Common myeloid progenitor, CD34-positive (primary cell): ENCODE data around the gene SULT1B1.
A peak's percentile ranks its signal among the peaks of the same experiment; 100 is the strongest.

Source experiments
- CTCF ChIA-PET: fragments of 350-600 bp; sonication (Branson Sonifier 250); formaldehyde crosslinking; loops from one replicate; lab custom pipeline; 2021; ENCODE audit warnings: antibody characterized with exemption; lab: Charles Lee
- POLR2A ChIA-PET: fragments of 350-600 bp; sonication (Branson Sonifier 250); formaldehyde crosslinking; loops from one replicate; lab custom pipeline; 2021; ENCODE audit warnings: antibody characterized with exemption; lab: Charles Lee
- DNase-seq, 3 donors: peaks; one replicate each; pipeline versions ENCODE4 v3.0.0 to v3.0.0-alpha.2; 2013
- H3K27ac ChIP-seq, 2 experiments: 1 replicate in 1 of 2; 2 replicates in 1 of 2; pipeline ENCODE4 v1.7.0; 2013; ENCODE audit warnings: inconsistent platforms in 2 of 2, low read length in 2 of 2, mild to moderate bottlenecking in 2 of 2, low read depth in 1 of 2, moderate library complexity in 1 of 2; ENCODE audit not compliant: severe bottlenecking in 2 of 2, insufficient read depth in 1 of 2, poor library complexity in 1 of 2
- H3K27me3 ChIP-seq, 5 experiments: replicated peaks in 2 of 5; 1 replicate in 3 of 5; 2 replicates in 2 of 5; pipeline versions ENCODE4 v1.6.1 to v1.7.0; 2013; ENCODE audit warnings: low read length in 4 of 5, mild to moderate bottlenecking in 2 of 5, moderate library complexity in 2 of 5, inconsistent platforms in 1 of 5; ENCODE audit not compliant: insufficient read depth in 5 of 5, control insufficient read depth in 4 of 5
- H3K36me3 ChIP-seq, 4 experiments: 1 replicate in 2 of 4; 2 replicates in 2 of 4; pipeline versions ENCODE4 v1.6.1 to v1.7.0; 2013; ENCODE audit warnings: low read length in 3 of 4, control low read depth in 1 of 4, mild to moderate bottlenecking in 1 of 4; ENCODE audit not compliant: control insufficient read depth in 4 of 4, insufficient read depth in 4 of 4
- H3K4me1 ChIP-seq, 4 experiments: 1 replicate in 3 of 4; 2 replicates in 1 of 4; pipeline versions ENCODE4 v1.6.1 to v1.7.1; 2013; ENCODE audit warnings: low read length in 3 of 4, mild to moderate bottlenecking in 3 of 4, control low read depth in 1 of 4, inconsistent platforms in 1 of 4, moderate library complexity in 1 of 4; ENCODE audit not compliant: control insufficient read depth in 4 of 4, insufficient read depth in 4 of 4; ENCODE audit errors: control extremely low read depth in 1 of 4
- H3K4me3 ChIP-seq, 7 experiments: 1 replicate in 4 of 7; 2 replicates in 3 of 7; pipeline versions ENCODE4 v1.5.1 to v1.7.0; 2013; ENCODE audit warnings: mild to moderate bottlenecking in 7 of 7, low read length in 6 of 7, moderate library complexity in 6 of 7, inconsistent platforms in 2 of 7, low read depth in 2 of 7, control low read depth in 1 of 7; ENCODE audit not compliant: insufficient read depth in 4 of 7, control insufficient read depth in 1 of 7; ENCODE audit errors: extremely low read depth in 1 of 7
- H3K9me3 ChIP-seq, 5 experiments: 1 replicate in 4 of 5; 2 replicates in 1 of 5; pipeline versions ENCODE4 v1.6.1 to v1.7.1; 2013; ENCODE audit warnings: low read length in 4 of 5, mild to moderate bottlenecking in 2 of 5, inconsistent platforms in 1 of 5, low read depth in 1 of 5, moderate library complexity in 1 of 5; ENCODE audit not compliant: control insufficient read depth in 4 of 5, insufficient read depth in 2 of 5; ENCODE audit errors: control extremely low read depth in 1 of 5
- WGBS: methylation state at CpG from one replicate; pipeline ENCODE4 v1.1.5; 2013; ENCODE audit not compliant: insufficient coverage; 5-methylcytosine and 5-hydroxymethylcytosine counted together

Gene SULT1B1

DNA sequence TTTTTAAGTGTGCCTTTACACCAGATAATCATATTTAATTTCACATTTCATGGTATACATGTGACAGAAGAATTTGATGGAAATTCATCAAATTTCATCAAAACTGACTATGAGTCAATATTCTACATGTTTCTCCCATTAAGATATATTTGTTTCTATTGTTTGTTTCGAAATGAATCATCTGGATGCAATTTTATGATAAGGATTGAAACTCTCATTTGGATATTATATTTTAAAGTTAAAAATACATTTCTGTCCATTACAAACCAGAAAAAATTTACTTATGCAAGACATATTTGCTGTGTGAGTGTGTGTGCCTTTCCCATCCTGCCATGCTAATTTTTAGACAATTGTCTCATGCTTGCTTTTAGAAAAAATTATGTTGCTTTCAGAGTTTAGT is 52.2 kb downstream of the SULT1B1 start:
- Histone ChIP-seq H3K27me3 (no peaks in the 10 kb centered on the region), H3K9me3 (peaks cover 0 to 2% (median 0%) of the 10 kb centered on the region in 5 experiments), H3K27ac (no peak overlapping the region), H3K4me3 (no peak overlapping the region), H3K36me3 (no peaks in the 10 kb centered on the region), H3K4me1 (peaks cover 0 to under 1% (median 0%) of the 10 kb centered on the region in 4 experiments)
- DNase-seq: no peak
- ChIA-PET CTCF (interaction anchor here (1.0 kb wide), 1 partner anchor 14 kb away, joined by 3 read pairs; no protein-coding TSS in a partner anchor), POLR2A (no interaction called here)
- no CpG with 5 or more reads among the region's 1 CpG for WGBS

DNA sequence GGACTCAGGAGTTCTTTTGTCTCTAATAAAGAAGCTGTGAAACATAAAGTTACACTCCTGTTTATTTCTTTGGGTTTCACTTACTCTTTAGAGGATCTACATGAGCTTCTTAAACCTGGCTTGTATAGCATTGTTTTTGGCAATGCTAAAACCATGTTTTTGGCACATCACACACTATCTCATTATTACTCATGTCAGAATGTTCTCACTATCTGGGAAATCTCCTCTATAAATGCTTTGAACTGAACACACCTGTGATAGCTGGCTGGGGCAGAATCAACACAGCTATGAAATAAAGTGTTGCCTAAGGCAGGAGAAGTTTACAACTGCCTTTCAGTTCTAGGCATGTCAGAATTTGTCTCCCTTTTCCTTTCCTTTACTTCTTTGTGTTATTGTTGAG is 52.6 kb downstream of the SULT1B1 start:
- no peak overlapping the region for H3K27ac ChIP-seq
- H3K36me3 ChIP-seq: no peaks in the 10 kb centered on the region
- peaks cover 0 to 2% (median 0%) of the 10 kb centered on the region in 5 experiments for H3K9me3 ChIP-seq
- no peak overlapping the region for H3K4me3 ChIP-seq
- ChIA-PET POLR2A (no interaction called here), CTCF (interaction anchor here (0.8 to 1.0 kb wide), 2 partner anchors 13 to 14 kb away, joined by 3 read pairs; no protein-coding TSS in a partner anchor)
- no peaks in the 10 kb centered on the region for H3K4me1 ChIP-seq
- no peak for DNase-seq
- no peaks in the 10 kb centered on the region for H3K27me3 ChIP-seq

DNA sequence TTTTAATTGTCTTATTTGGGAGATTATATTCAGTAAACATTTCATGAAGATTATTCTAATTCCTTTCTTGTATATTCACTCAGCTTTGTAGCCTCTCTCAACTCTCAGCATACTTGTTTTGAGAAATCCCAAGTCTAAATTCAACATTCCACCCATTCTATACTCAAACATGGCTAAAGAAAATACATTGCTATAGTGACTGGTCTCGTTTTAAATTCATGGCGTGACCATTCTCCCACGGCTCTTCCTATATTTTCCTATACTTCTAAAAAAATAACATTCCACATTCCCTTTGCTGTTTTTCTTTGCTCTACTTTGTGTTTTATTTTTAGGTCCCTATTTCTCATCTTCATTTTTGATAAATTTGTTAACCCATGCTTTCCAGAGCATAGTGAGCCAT is 58.2 kb downstream of the SULT1B1 start:
- no peaks in the 10 kb centered on the region for H3K27me3 ChIP-seq
- H3K36me3 ChIP-seq: no peaks in the 10 kb centered on the region
- H3K27ac ChIP-seq: no peak overlapping the region
- CTCF ChIA-PET: interaction anchor here (1.1 kb wide), 1 partner anchor 20 kb away, joined by 3 read pairs; no protein-coding TSS in a partner anchor
- peaks cover 0 to 2% (median 0%) of the 10 kb centered on the region in 5 experiments for H3K9me3 ChIP-seq
- no peaks in the 10 kb centered on the region for H3K4me1 ChIP-seq
- no peak for DNase-seq
- POLR2A ChIA-PET: interaction anchor here (0.7 kb wide), 1 partner anchor 122 kb away, joined by 6 read pairs; no protein-coding TSS in a partner anchor
- 100% methylated on average over 3 of the region's 3 CpGs for WGBS
- no peak overlapping the region for H3K4me3 ChIP-seq

- Histone ChIP-seq H3K4me3 (no peak overlapping the region), H3K9me3 (peaks cover 0 to 2% (median 0%) of the 10 kb centered on the region in 5 experiments), H3K27me3 (no peaks in the 10 kb centered on the region), H3K27ac (no peak overlapping the region), H3K4me1 (no peaks in the 10 kb centered on the region), H3K36me3 (no peaks in the 10 kb centered on the region)
- ChIA-PET CTCF (interaction anchor here (1.1 to 1.6 kb wide), 2 partner anchors 20 to 179 kb away, joined by 3 to 10 read pairs; no protein-coding TSS in a partner anchor), POLR2A (no interaction called here)
- DNase-seq: no peak
- 100% methylated on average over 1 of the region's 4 CpGs for WGBS
Measured at GRCh38 chr4:69701696-69702095, 58.7 kb downstream of the SULT1B1 start.

DNA sequence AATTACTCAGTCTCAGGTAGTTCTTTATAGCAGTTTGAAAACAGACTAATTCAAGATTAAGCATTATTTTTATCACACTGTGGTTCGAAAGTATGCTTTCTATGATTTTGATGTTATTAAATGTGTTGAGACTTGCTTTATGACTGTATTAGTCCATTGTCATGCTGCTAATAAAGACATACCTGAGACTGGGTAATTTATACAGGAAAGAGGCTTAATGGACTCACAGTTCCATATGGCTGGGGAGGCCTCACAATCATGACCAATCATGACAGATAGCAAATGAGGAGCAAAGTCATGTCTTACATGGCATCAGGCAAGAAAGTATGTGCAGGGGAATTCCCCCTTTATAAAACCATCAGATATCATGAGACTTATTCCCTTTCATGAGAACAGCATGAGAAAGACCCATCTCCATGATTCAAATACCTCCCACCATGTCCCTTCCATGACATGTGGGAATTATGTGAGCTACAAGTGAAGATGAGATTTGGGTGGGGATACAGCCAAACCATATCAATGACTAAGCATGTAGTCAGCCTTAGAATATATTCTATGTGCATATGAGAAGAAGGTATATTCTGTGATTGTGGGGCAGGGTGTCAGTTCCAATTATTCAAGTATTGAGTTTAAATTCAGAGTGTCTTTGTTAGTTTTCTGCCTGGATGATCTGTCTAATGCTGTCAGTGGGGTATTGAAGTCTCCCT is 62.7 kb downstream of the SULT1B1 start:
- no CpG with 5 or more reads among the region's 1 CpG for WGBS
- H3K9me3 ChIP-seq: peaks cover 0 to 2% (median 0%) of the 10 kb centered on the region in 5 experiments
- no peak for DNase-seq
- no peaks in the 10 kb centered on the region for H3K36me3 ChIP-seq
- H3K4me3 ChIP-seq: no peak overlapping the region
- no peaks in the 10 kb centered on the region for H3K27me3 ChIP-seq
- no peak overlapping the region for H3K27ac ChIP-seq
- CTCF ChIA-PET: interaction anchor here (1.0 to 1.9 kb wide), 2 partner anchors 7 to 17 kb away, joined by 3 to 6 read pairs; no protein-coding TSS in a partner anchor
- no peaks in the 10 kb centered on the region for H3K4me1 ChIP-seq
- POLR2A ChIA-PET: no interaction called here

DNA sequence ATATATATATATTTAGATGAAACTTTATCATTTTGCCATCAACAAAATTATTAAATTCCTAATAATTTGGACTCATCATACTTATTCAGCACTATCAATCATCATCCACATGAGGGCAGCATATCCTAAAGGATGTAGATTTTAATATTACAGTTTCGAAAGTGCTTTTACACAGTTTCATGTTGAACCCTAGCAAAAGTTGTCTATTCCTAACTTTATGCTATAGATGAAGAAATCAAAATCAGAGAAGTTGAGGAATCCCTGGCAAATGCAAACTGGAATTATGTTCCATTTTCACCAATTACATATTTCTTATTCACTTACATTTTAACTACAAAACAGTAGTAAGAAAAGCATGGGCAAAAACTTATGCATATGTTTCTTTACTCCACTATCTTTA is 70.8 kb downstream of the SULT1B1 start:
- Histone ChIP-seq H3K27me3 (no peaks in the 10 kb centered on the region), H3K4me1 (peaks cover 0 to 2% (median 0%) of the 10 kb centered on the region in 4 experiments), H3K9me3 (no peaks in the 10 kb centered on the region), H3K27ac (no peak overlapping the region), H3K4me3 (peak overlapping the region in 1 of 7 experiments; percentile 45), H3K36me3 (no peaks in the 10 kb centered on the region)
- DNase-seq: peak; percentile 44 to 70 (median 61)
- POLR2A ChIA-PET: no interaction called here
- WGBS: no CpG with 5 or more reads among the region's 1 CpG
- CTCF ChIA-PET: interaction anchor here (0.8 to 2.1 kb wide), 7 partner anchors 9 to 494 kb away, joined by 3 to 17 read pairs (median 6); no protein-coding TSS in a partner anchor

DNA sequence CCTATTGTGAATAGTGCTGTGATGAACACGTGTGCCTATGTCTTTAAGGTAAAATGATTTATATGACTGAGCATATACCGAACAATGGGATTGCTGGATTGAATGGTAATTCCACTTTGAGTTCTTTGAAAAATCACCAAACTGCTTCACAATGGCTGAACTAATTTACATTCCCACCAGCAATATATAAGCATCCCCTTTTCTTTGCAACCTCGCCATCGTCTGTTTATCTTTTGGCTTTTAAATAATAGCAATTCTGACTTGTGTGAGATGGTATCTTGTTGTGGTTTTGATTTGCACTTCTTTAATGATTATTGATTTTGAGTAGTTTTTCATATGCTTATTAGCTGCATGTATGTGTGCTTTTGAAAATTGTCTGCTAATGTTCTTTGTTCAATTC is 75.6 kb downstream of the SULT1B1 start:
- Histone ChIP-seq H3K4me1 (peaks cover 0 to 2% (median 0%) of the 10 kb centered on the region in 4 experiments), H3K4me3 (no peak overlapping the region), H3K36me3 (no peaks in the 10 kb centered on the region), H3K27ac (no peak overlapping the region), H3K9me3 (no peaks in the 10 kb centered on the region), H3K27me3 (no peaks in the 10 kb centered on the region)
- POLR2A ChIA-PET: no interaction called here
- CTCF ChIA-PET: interaction anchor here (1.2 kb wide), 1 partner anchor 138 kb away, joined by 3 read pairs; no protein-coding TSS in a partner anchor
- no peak for DNase-seq
- no CpG with 5 or more reads among the region's 4 CpGs for WGBS
